ENCODE data around the gene CAMK2A. TPM values are rescaled to one million over a fixed set of nuclear protein-coding genes. Genes with fewer than 3 reads are reported as not detected.

CAMK2A gene
- total RNA-seq, 1 experiment from 2014 or later = 0.33 TPM

DNA sequence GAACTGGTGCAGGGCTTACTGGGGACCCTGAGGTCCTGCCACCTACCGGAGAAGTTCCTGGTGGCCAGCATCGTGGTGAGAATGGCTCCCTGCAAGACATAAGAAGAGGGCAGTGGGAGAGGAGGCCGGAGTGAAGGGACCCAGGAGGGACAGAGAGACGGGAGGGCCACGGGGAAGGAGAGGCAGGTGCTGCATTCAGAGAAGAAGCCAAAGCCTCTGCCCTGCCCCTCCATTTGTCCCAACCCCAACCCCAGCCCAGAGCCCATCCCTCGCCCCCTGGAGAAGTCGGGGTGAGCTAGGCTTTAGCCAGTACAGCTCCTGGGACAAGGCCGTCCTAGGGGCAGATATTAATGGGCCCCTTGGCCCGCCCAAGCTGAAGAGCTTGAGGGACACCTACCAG lies 41.8 kb downstream of the CAMK2A start:
- peaks cover 6% of the 10 kb centered on the region; the same call in 1 of the 2 replicates for H3K27me3 Mint-ChIP-seq (ENCODE audit: low read depth)
- no CpG with 5 or more reads among the region's 9 CpGs for WGBS (ENCODE audit: extremely low coverage, insufficient read length, low lambda C conversion rate)

More for the DNA sequence above, 41.8 kb downstream of the CAMK2A start:
- peaks cover 0 to 10% of the 10 kb centered on the region in 2 experiments; a peak in 2 of 4 replicates for H3K4me1 Mint-ChIP-seq
- Histone ChIP-seq H4K5ac (ENCODE audit: insufficient read length, low read depth, low read length) (no peak overlapping the region), H2BK120ac (ENCODE audit: low read depth, low read length, poor library complexity, severe bottlenecking) (no peak overlapping the region), H3K4me2 (ENCODE audit: insufficient read depth, insufficient read length, low read length) (no peak overlapping the region), H3K4ac (ENCODE audit: low read depth, low read length) (no peak overlapping the region), H3T11ph (ENCODE audit: low read length) (no peak overlapping the region), H3K14ac (ENCODE audit: insufficient read depth, low read length) (no peak overlapping the region), H3K79me2 (ENCODE audit: insufficient read depth, low read length) (no peaks in the 10 kb centered on the region), H3K23ac (ENCODE audit: insufficient read length, low read depth, low read length) (no peak overlapping the region), H2BK15ac (ENCODE audit: low read depth, low read length) (no peak overlapping the region), H3K4me1 (ENCODE audit: insufficient read depth, low read length) (no peaks in the 10 kb centered on the region), H3K9ac (ENCODE audit: extremely low read depth, insufficient read length, low read length) (no peak overlapping the region), H3K27me3 (ENCODE audit: insufficient read depth, low read length) (no peaks in the 10 kb centered on the region), H3K56ac (ENCODE audit: insufficient read length, low read depth, low read length) (no peak overlapping the region), H2BK12ac (ENCODE audit: insufficient read length, low read depth, low read length) (no peak overlapping the region), H3K27ac (ENCODE audit: insufficient read length, low read depth, low read length) (no peak overlapping the region), H3K79me1 (ENCODE audit: insufficient read depth, low read depth, low read length, poor library complexity, severe bottlenecking) (no peaks in the 10 kb centered on the region), H4K8ac (replicated peaks; ENCODE audit: insufficient read length, low read depth, low read length) (no peak overlapping the region), H3K9me3 (ENCODE audit: control insufficient read depth, low read depth, low read length) (no peaks in the 10 kb centered on the region), H2AFZ (ENCODE audit: low read length) (no peak overlapping the region), H3K18ac (ENCODE audit: insufficient read length, low read depth, low read length) (no peak overlapping the region), H2BK20ac (ENCODE audit: low read depth, low read length, poor library complexity, severe bottlenecking) (no peak overlapping the region), H3K23me2 (ENCODE audit: insufficient read length, low read depth, low read length, poor library complexity, severe bottlenecking) (no peaks in the 10 kb centered on the region), H2AK5ac (ENCODE audit: insufficient read length, low read length) (no peak overlapping the region), H4K20me1 (ENCODE audit: control insufficient read depth, insufficient read depth, insufficient read length) (no peaks in the 10 kb centered on the region), H4K91ac (ENCODE audit: insufficient read length, low read depth, low read length) (no peak overlapping the region), H2BK5ac (ENCODE audit: insufficient read length, low read length) (no peak overlapping the region)
- no peaks in the 10 kb centered on the region; a peak in 1 of 7 replicates for H3K36me3 Mint-ChIP-seq (ENCODE audit: insufficient read depth in 1 of 3, low read depth in 3 of 3)
- no peak overlapping the region for H3K27ac Mint-ChIP-seq
- DNase-seq = no peak
- H3K4me3 Mint-ChIP-seq = no peak overlapping the region
- TF ChIP-seq, protein P1, sequence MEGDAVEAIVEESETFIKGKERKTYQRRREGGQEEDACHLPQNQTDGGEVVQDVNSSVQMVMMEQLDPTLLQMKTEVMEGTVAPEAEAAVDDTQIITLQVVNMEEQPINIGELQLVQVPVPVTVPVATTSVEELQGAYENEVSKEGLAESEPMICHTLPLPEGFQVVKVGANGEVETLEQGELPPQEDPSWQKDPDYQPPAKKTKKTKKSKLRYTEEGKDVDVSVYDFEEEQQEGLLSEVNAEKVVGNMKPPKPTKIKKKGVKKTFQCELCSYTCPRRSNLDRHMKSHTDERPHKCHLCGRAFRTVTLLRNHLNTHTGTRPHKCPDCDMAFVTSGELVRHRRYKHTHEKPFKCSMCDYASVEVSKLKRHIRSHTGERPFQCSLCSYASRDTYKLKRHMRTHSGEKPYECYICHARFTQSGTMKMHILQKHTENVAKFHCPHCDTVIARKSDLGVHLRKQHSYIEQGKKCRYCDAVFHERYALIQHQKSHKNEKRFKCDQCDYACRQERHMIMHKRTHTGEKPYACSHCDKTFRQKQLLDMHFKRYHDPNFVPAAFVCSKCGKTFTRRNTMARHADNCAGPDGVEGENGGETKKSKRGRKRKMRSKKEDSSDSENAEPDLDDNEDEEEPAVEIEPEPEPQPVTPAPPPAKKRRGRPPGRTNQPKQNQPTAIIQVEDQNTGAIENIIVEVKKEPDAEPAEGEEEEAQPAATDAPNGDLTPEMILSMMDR (conservative IDR thresholded peaks at IDR 0.05) = no peak
- H3K9me3 Mint-ChIP-seq = no peaks in the 10 kb centered on the region

All from H9 (cell line).